K562 (cell line): Measurements from ENCODE around the gene MRLN. TPM values are rescaled to one million over a fixed set of nuclear protein-coding genes. Genes with fewer than 3 reads are reported as not detected.
"Not testable (repeated sequence)": the region's sequence is repeated elsewhere in the genome, so short reads cannot be mapped to it uniquely, and the experiment has no call there.

Source experiments
- ATAC-seq: fragments of 200-7000 bp; cut with Tn5 transposase; 3 replicates; pipeline ENCODE4 v1.9.1; 2020; ENCODE audit warnings: moderate library complexity
- BruUV-seq: library from RNA; stranded (reverse); fragments of 400-500 nt; replicated peaks from 2 replicates; lab custom pipeline; 2021; lab: Mats Ljungman, UMichigan
- CTCF ChIA-PET: fragments of 300-600 bp; formaldehyde crosslinking; extraction: SDS; loops from one replicate; lab custom pipeline; 2021; ENCODE audit warnings: low intra/inter-chr PET ratio; lab: Yijun Ruan, JAX
- POLR2A ChIA-PET: fragments of 300-600, 350-650 bp; sonication (Branson Sonifier 250); formaldehyde crosslinking; extraction: SDS; loops from one replicate; lab custom pipeline; 2021; ENCODE audit warnings: antibody characterized with exemption, inconsistent platforms; lab: Yijun Ruan, JAX
- DNase-seq, 4 experiments: peaks; one replicate each; pipeline versions ENCODE4 v3.0.0 to v3.0.0-alpha.2; 2011 to 2018; ENCODE audit warnings: low spot score in 3 of 4, mixed read lengths in 3 of 4; ENCODE audit errors: extremely low read depth in 1 of 4
- FAIRE-seq: peaks from 2 replicates; lab custom pipeline; 2011; peaks lifted over from hg19 to GRCh38; lab: Jason Lieb, UNC
- H2AFZ ChIP-seq: 2 replicates; pipeline ENCODE4 v1.6.0; 2011; ENCODE audit warnings: low read depth, low read length, control low read depth, inconsistent platforms
- H3K27ac ChIP-seq: fragments of 200-600 bp; 3 replicates; pipeline ENCODE4 v1.8.0; 2011; ENCODE audit warnings: low read depth, mild to moderate bottlenecking, control low read depth, inconsistent platforms, low read length, moderate library complexity, mixed read lengths; ENCODE audit errors: extremely low read depth
- H3K27me3 ChIP-seq, 2 experiments: fragments of 300-600 bp in 1 of 2; 2 replicates in 1 of 2; 3 replicates in 1 of 2; pipeline versions ENCODE4 v1.6.0 to v1.8.0; 2011; ENCODE audit warnings: inconsistent platforms in 2 of 2, low read length in 2 of 2, mild to moderate bottlenecking in 1 of 2, mixed read lengths in 1 of 2, moderate library complexity in 1 of 2; ENCODE audit not compliant: control insufficient read depth in 2 of 2, insufficient read depth in 2 of 2
- H3K36me3 ChIP-seq: fragments of 300-600 bp; 3 replicates; pipeline ENCODE4 v1.8.0; 2011; ENCODE audit warnings: mild to moderate bottlenecking, low read length, inconsistent platforms; ENCODE audit not compliant: control insufficient read depth, insufficient read depth
- H3K4me1 ChIP-seq, 2 experiments: fragments of 200-600 bp in 1 of 2; replicated peaks in 1 of 2; 2 replicates in 1 of 2; 3 replicates in 1 of 2; pipeline versions ENCODE4 v1.5.1 to v1.8.0; 2011; ENCODE audit warnings: inconsistent platforms in 2 of 2, low read length in 2 of 2, mild to moderate bottlenecking in 1 of 2, mixed read lengths in 1 of 2, moderate library complexity in 1 of 2; ENCODE audit not compliant: control insufficient read depth in 2 of 2, insufficient read depth in 2 of 2
- H3K4me2 ChIP-seq: 2 replicates; pipeline ENCODE4 v1.6.1; 2011; ENCODE audit warnings: low read length, control low read depth, inconsistent platforms, mixed read lengths; ENCODE audit not compliant: insufficient read depth
- H3K4me3 ChIP-seq: fragments of 200-600 bp; sonication (generic), shearing (Covaris generic); 2 replicates; pipeline ENCODE4 v1.5.1; 2016; ENCODE audit warnings: control low read depth, inconsistent platforms
- H3K79me2 ChIP-seq: fragments of 200-600 bp; 3 replicates; pipeline ENCODE4 v1.8.0; 2011; ENCODE audit warnings: low read length, inconsistent platforms; ENCODE audit not compliant: control insufficient read depth, insufficient read depth
- H3K9ac ChIP-seq, 2 experiments: 2 replicates each; pipeline versions ENCODE4 v1.6.0 to v1.6.1; 2011; ENCODE audit warnings: low read depth in 2 of 2, low read length in 2 of 2, control low read depth in 1 of 2, inconsistent platforms in 1 of 2, mild to moderate bottlenecking in 1 of 2, mixed read lengths in 1 of 2; ENCODE audit not compliant: insufficient read depth in 1 of 2
- H3K9me1 ChIP-seq: one replicate; pipeline ENCODE4 v1.6.0; 2011; ENCODE audit warnings: inconsistent platforms, mild to moderate bottlenecking, low read length, moderate library complexity; ENCODE audit not compliant: control insufficient read depth, insufficient read depth
- H3K9me3 ChIP-seq: replicated peaks from 2 replicates; pipeline ENCODE4 v1.5.1; 2011; ENCODE audit warnings: low read depth, low read length, inconsistent platforms; ENCODE audit not compliant: control insufficient read depth, insufficient read depth
- H4K20me1 ChIP-seq: replicated peaks from 2 replicates; pipeline ENCODE4 v1.6.1; 2011; ENCODE audit warnings: low read length, inconsistent platforms, mixed read lengths; ENCODE audit not compliant: control insufficient read depth, insufficient read depth
- CBX3 ChIP-seq, 2 experiments: IDR thresholded peaks; 1 replicate in 1 of 2; 2 replicates in 1 of 2; pipeline ENCODE4 v1.6.1; 2012; ENCODE audit warnings: inconsistent platforms in 2 of 2, low read length in 2 of 2, borderline replicate concordance in 1 of 2, control low read depth in 1 of 2
- HDAC1 ChIP-seq, 2 experiments: fragments of 450-650 bp; IDR thresholded peaks; 2 replicates each; pipeline ENCODE4 v1.6.1; 2016 to 2017; ENCODE audit warnings: inconsistent platforms in 1 of 2, mild to moderate bottlenecking in 1 of 2, moderate library complexity in 1 of 2
- KDM1A ChIP-seq, 2 experiments: fragments of 450-650 bp; IDR thresholded peaks; 2 replicates each; pipeline ENCODE4 v1.6.1; 2016; ENCODE audit warnings: mild to moderate bottlenecking in 2 of 2
- whole genome bisulfite sequencing: fragments of 100-300 bp; shearing (Covaris generic); methylation state at CpG from one replicate; pipeline ENCODE4 v1.1.6; 2016; ENCODE audit warnings: low coverage, mixed read lengths; ENCODE audit not compliant: insufficient coverage; ENCODE audit errors: missing lambda C conversion rate; 5-methylcytosine and 5-hydroxymethylcytosine counted together
- in situ Hi-C: fragments of 300-500 bp; cut with MboI; formaldehyde crosslinking; loops from 4 replicates; pipeline ENCODE4 v1.15.0; 2018; ENCODE audit warnings: inconsistent platforms, mixed read lengths
- intact Hi-C: fragments of 100-400 bp; cut with micrococcal nuclease; formaldehyde crosslinking; loops from 2 replicates; pipeline ENCODE4 v1.14.2; 2022
- polyA plus RNA-seq, 8 experiments: library from polyadenylated mRNA; depleted of rRNA in 4 of 8; stranded (reverse) in 5 of 8; unstranded in 3 of 8; fragments of >200 nt; fragmentation: Nextera tagmentation in 2 of 8; fragmentation: Illumina TruSeq in 1 of 8; extraction: Ambion mirVana in 2 of 8; extraction: Trizol in 1 of 8; gene quantifications; 2 replicates each; pipeline versions ENCODE4 v1.2.1 to v1.2.3, GENCODE V29; 2011 to 2014; ENCODE audit warnings: inconsistent platforms in 1 of 8, missing spikeins in 1 of 8
- total RNA-seq, 7 experiments: library from RNA; depleted of rRNA in 6 of 7; stranded (reverse); fragments of >200 nt in 6 of 7; fragmentation: Illumina TruSeq in 2 of 7; extraction: Trizol in 2 of 7; gene quantifications; 2 replicates each; pipeline versions ENCODE4 v1.2.1 to v1.2.3, GENCODE V29; 2011 to 2021; ENCODE audit warnings: low replicate concordance in 1 of 7

The MRLN gene
- total and polyA plus RNA-seq, 9 of the 15 experiments (the other 6 are each of a cell fraction or from before 2014, with no cell fraction given), result 0.07 to 0.13 TPM; not detected in 7

GRCh38 chr10:59733321-59734013 is 19.8 kb downstream of the MRLN start:
- H2AFZ ChIP-seq, H3K9me3 ChIP-seq, ATAC-seq, H3K36me3 ChIP-seq, H4K20me1 ChIP-seq, H3K9ac ChIP-seq, H3K27me3 ChIP-seq, POLR2A ChIA-PET, H3K4me2 ChIP-seq, FAIRE-seq, DNase-seq, BruUV-seq, CTCF ChIA-PET, H3K9me1 ChIP-seq, in situ Hi-C loops, intact Hi-C loops, H3K4me3 ChIP-seq, H3K27ac ChIP-seq, H3K79me2 ChIP-seq, H3K4me1 ChIP-seq: not testable (repeated sequence)
- TF ChIP-seq CBX3 (IDR thresholded peaks at IDR 0.05; ENCODE audit: borderline replicate concordance in 1 of 2, low read length in 2 of 2), result 0 out of 3 replicates have a peak, but pooled peaks of 1 of the 2 experiments have one; percentile 22
- WGBS, result 33% methylated on average over 16 of the region's 16 CpGs

- H3K27me3 ChIP-seq, H3K9ac ChIP-seq, H3K4me2 ChIP-seq, CTCF ChIA-PET, BruUV-seq, FAIRE-seq, POLR2A ChIA-PET, ATAC-seq, in situ Hi-C loops, H3K9me3 ChIP-seq, H3K4me3 ChIP-seq, DNase-seq, H4K20me1 ChIP-seq, H2AFZ ChIP-seq, H3K9me1 ChIP-seq, intact Hi-C loops, H3K36me3 ChIP-seq, H3K4me1 ChIP-seq, H3K27ac ChIP-seq, H3K79me2 ChIP-seq: not testable (repeated sequence)
- WGBS, result 52% methylated on average over 4 of the region's 4 CpGs
- TF ChIP-seq HDAC1 (IDR thresholded peaks at IDR 0.05) (peak in 1 of 2 experiments; percentile 30; a peak in 1 of 4 replicates), KDM1A (IDR thresholded peaks at IDR 0.05) (peak; percentile 63 to 69; a peak in 2 of 4 replicates)
Observed at GRCh38 chr10:59732849-59733248, 20.4 kb downstream of the MRLN start.
